Panc1 (cell line): ENCODE data around the gene ADAM12. TPM values are rescaled to one million over a fixed set of nuclear protein-coding genes. Genes with fewer than 3 reads are reported as not detected.

Source experiments
- ATAC-seq: fragments of 200-7000 bp; cut with Tn5 transposase; 2 replicates; pipeline ENCODE4 v1.9.1; 2020; ENCODE audit warnings: mild to moderate bottlenecking, moderate library complexity
- BruUV-seq: library from RNA; stranded (reverse); fragments of 400-500 nt; replicated peaks from 2 replicates; lab custom pipeline; 2021; lab: Mats Ljungman, UMichigan
- CTCF ChIA-PET: fragments of 300-600 bp; sonication (Branson Sonifier 250); formaldehyde crosslinking; loops from one replicate; lab custom pipeline; 2022; ENCODE audit warnings: antibody characterized with exemption; lab: Charles Lee
- POLR2A ChIA-PET: fragments of 300-600 bp; sonication (Branson Sonifier 250); formaldehyde crosslinking; loops from one replicate; lab custom pipeline; 2022; ENCODE audit warnings: antibody characterized with exemption; lab: Charles Lee
- DNase-seq: peaks from one replicate; pipeline ENCODE4 v3.0.0-alpha.2; 2010; ENCODE audit warnings: low read depth, low spot score
- H3K27ac ChIP-seq: 2 replicates; pipeline ENCODE4 v1.5.1; 2011; ENCODE audit warnings: mild to moderate bottlenecking, low read length, inconsistent platforms
- H3K27me3 ChIP-seq: fragments of 200-500 bp; sonication (Bioruptor generic); 2 replicates; pipeline ENCODE4 v1.6.0; 2014; ENCODE audit warnings: low read length, inconsistent platforms; ENCODE audit not compliant: control insufficient read depth, insufficient read depth
- H3K36me3 ChIP-seq: fragments of 200-500 bp; sonication (Bioruptor generic); 2 replicates; pipeline ENCODE4 v1.5.1; 2014; ENCODE audit warnings: inconsistent platforms, mild to moderate bottlenecking, low read length, moderate library complexity; ENCODE audit not compliant: control insufficient read depth, insufficient read depth
- H3K4me1 ChIP-seq: 2 replicates; pipeline ENCODE4 v1.5.1; 2011; ENCODE audit warnings: inconsistent platforms, mild to moderate bottlenecking, low read length, moderate library complexity; ENCODE audit not compliant: control insufficient read depth, insufficient read depth
- H3K4me3 ChIP-seq, 2 experiments: 2 replicates each; pipeline ENCODE4 v1.5.1; 2011 to 2012; ENCODE audit warnings: low read depth in 2 of 2, low read length in 2 of 2, mild to moderate bottlenecking in 2 of 2, inconsistent platforms in 1 of 2, moderate library complexity in 1 of 2
- H3K9me3 ChIP-seq: fragments of 200-500 bp; sonication (Bioruptor generic); 2 replicates; pipeline ENCODE4 v1.5.1; 2014; ENCODE audit warnings: low read depth, mild to moderate bottlenecking, inconsistent platforms, low read length, moderate library complexity; ENCODE audit not compliant: control insufficient read depth, insufficient read depth
- POLR2AphosphoS5 ChIP-seq: IDR thresholded peaks from 2 replicates; pipeline ENCODE4 v1.6.1; 2012; ENCODE audit warnings: mild to moderate bottlenecking, low read depth, low read length, moderate library complexity
- SIN3A ChIP-seq: IDR thresholded peaks from 2 replicates; pipeline ENCODE4 v1.6.1; 2012; ENCODE audit warnings: low read depth, mild to moderate bottlenecking, low read length, moderate library complexity, borderline replicate concordance; ENCODE audit not compliant: insufficient read depth
- TCF7L2 ChIP-seq: IDR thresholded peaks from 2 replicates; pipeline ENCODE4 v1.6.1; 2011; ENCODE audit warnings: mild to moderate bottlenecking, low read depth, low read length, inconsistent platforms
- in situ Hi-C: cut with HindIII; loops from 2 replicates; pipeline ENCODE4 v1.10.0; 2016; ENCODE audit warnings: low sequenced_read_pairs, low pct_unique_long_range_greater_than_20kb
- intact Hi-C: fragments of 100-400 bp; cut with micrococcal nuclease; formaldehyde crosslinking; loops from one replicate; pipeline ENCODE4 v1.10.0; 2022; ENCODE audit not compliant: unreplicated experiment
- total RNA-seq: library from RNA; stranded (reverse); gene quantifications from one replicate; pipeline ENCODE4 v1.2.1, GENCODE V29; 2021; ENCODE audit not compliant: unreplicated experiment
- TF ChIP-seq, protein P1 (sequence below), 2 experiments: IDR thresholded peaks; 2 replicates each; pipeline ENCODE4 v1.6.1; 2011 to 2012; ENCODE audit warnings: low read depth in 2 of 2, control low read depth in 1 of 2, low read length in 1 of 2, mild to moderate bottlenecking in 1 of 2, moderate library complexity in 1 of 2; ENCODE audit not compliant: insufficient read depth in 1 of 2
- TF ChIP-seq, protein P2 (sequence below): fragments of 450-650 bp; IDR thresholded peaks from 2 replicates; pipeline ENCODE4 v1.5.1; 2017; ENCODE audit warnings: mild to moderate bottlenecking

The ADAM12 gene
- total RNA-seq, 1 experiment from 2014 or later = 0.10 TPM

DNA sequence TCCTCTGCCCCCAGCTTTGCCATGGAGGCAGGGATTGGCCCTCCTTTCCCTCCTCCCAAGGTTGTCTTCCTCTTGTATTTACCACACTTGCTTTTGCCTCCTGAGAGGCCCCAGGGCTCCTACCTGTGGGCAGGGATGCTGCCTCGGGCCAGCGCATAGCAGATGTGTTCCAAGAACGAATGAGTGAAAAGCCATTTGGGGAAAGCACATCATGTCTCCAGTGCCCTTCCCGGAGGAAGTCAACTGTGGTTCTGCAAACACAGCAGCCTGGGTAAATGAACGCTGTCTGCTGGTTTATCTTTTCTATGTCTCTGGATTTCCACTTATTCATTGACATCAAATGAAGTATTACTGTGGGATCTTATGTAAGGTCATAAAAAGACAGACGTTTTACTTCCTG, 330.2 kb downstream of the ADAM12 start:
- Histone ChIP-seq H3K4me1 (peaks cover 35% of the 10 kb centered on the region), H3K27ac (no peak overlapping the region; the same call in 1 of the 2 replicates), H3K27me3 (no peaks in the 10 kb centered on the region), H3K9me3 (no peaks in the 10 kb centered on the region), H3K4me3 (no peak overlapping the region), H3K36me3 (no peaks in the 10 kb centered on the region)
- TF ChIP-seq POLR2AphosphoS5 = no peak
- TF ChIP-seq, protein P1, sequence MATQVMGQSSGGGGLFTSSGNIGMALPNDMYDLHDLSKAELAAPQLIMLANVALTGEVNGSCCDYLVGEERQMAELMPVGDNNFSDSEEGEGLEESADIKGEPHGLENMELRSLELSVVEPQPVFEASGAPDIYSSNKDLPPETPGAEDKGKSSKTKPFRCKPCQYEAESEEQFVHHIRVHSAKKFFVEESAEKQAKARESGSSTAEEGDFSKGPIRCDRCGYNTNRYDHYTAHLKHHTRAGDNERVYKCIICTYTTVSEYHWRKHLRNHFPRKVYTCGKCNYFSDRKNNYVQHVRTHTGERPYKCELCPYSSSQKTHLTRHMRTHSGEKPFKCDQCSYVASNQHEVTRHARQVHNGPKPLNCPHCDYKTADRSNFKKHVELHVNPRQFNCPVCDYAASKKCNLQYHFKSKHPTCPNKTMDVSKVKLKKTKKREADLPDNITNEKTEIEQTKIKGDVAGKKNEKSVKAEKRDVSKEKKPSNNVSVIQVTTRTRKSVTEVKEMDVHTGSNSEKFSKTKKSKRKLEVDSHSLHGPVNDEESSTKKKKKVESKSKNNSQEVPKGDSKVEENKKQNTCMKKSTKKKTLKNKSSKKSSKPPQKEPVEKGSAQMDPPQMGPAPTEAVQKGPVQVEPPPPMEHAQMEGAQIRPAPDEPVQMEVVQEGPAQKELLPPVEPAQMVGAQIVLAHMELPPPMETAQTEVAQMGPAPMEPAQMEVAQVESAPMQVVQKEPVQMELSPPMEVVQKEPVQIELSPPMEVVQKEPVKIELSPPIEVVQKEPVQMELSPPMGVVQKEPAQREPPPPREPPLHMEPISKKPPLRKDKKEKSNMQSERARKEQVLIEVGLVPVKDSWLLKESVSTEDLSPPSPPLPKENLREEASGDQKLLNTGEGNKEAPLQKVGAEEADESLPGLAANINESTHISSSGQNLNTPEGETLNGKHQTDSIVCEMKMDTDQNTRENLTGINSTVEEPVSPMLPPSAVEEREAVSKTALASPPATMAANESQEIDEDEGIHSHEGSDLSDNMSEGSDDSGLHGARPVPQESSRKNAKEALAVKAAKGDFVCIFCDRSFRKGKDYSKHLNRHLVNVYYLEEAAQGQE (IDR thresholded peaks at IDR 0.05; ENCODE audit: insufficient read depth in 1 of 2, low read depth in 2 of 2, low read length in 1 of 2) = no peak
- TF ChIP-seq, protein P2, sequence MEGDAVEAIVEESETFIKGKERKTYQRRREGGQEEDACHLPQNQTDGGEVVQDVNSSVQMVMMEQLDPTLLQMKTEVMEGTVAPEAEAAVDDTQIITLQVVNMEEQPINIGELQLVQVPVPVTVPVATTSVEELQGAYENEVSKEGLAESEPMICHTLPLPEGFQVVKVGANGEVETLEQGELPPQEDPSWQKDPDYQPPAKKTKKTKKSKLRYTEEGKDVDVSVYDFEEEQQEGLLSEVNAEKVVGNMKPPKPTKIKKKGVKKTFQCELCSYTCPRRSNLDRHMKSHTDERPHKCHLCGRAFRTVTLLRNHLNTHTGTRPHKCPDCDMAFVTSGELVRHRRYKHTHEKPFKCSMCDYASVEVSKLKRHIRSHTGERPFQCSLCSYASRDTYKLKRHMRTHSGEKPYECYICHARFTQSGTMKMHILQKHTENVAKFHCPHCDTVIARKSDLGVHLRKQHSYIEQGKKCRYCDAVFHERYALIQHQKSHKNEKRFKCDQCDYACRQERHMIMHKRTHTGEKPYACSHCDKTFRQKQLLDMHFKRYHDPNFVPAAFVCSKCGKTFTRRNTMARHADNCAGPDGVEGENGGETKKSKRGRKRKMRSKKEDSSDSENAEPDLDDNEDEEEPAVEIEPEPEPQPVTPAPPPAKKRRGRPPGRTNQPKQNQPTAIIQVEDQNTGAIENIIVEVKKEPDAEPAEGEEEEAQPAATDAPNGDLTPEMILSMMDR = no peak
- no peak for TF ChIP-seq TCF7L2
- no peak for TF ChIP-seq SIN3A
- ChIA-PET POLR2A (no interaction called here), CTCF (no interaction called here)
- ATAC-seq = no peak
- no peak for DNase-seq
- intact Hi-C loops (no loop called here), in situ Hi-C loops (no loop called here)
- BruUV-seq = no TSS peak

DNA sequence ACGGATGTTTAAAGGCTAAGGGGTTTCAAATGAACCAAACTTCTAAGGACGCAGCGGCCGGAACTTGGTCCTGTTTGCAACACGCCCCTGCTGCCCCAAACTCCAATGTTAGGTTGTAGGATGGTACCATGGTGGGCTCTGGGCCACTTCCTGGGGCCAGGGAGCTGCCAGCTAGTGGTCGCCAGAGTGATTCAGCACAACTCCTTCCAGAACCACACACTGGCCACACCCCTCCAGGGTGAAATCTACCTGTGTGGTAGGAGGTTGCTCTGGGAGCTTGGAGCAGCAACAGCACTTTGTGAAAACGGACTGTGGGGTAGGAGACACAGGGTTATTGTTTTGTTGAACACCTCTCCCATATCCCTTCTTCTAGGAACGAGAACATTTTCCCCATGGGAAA, 330.8 kb downstream of the ADAM12 start:
- TF ChIP-seq POLR2AphosphoS5 (no peak), SIN3A (no peak), TCF7L2 (no peak)
- TF ChIP-seq, protein P1 (IDR thresholded peaks at IDR 0.05; ENCODE audit: insufficient read depth in 1 of 2, low read depth in 2 of 2, low read length in 1 of 2) = no peak
- TF ChIP-seq, protein P2 = no peak
- Histone ChIP-seq H3K9me3 (no peaks in the 10 kb centered on the region), H3K27ac (no peak overlapping the region), H3K4me3 (no peak overlapping the region), H3K4me1 (peaks cover 29% of the 10 kb centered on the region), H3K36me3 (no peaks in the 10 kb centered on the region), H3K27me3 (no peaks in the 10 kb centered on the region)
- ATAC-seq (no peak), DNase-seq (no peak)
- in situ Hi-C loops = no loop called here
- intact Hi-C loops = no loop called here
- ChIA-PET POLR2A (no interaction called here), CTCF (no interaction called here)
- no TSS peak for BruUV-seq
